ENCODE data around the gene PPM1H.

PPM1H gene

GRCh38 chr12:62659453-62660295 is 275.3 kb downstream of the PPM1H start:
- TF ChIP-seq TCF12 (IDR thresholded peaks at IDR 0.05; ENCODE audit: low read depth) (no peak), TEAD4 (IDR thresholded peaks at IDR 0.05) (no peak), EGR1 (IDR thresholded peaks at IDR 0.05) (no peak), CEBPB (IDR thresholded peaks at IDR 0.05) (no peak), YY1 (IDR thresholded peaks at IDR 0.05; ENCODE audit: low read depth) (no peak), ZBTB7A (IDR thresholded peaks at IDR 0.05; ENCODE audit: low read depth) (no peak)

GRCh38 chr12:62658910-62659309 is 276.0 kb downstream of the PPM1H start:
- TF ChIP-seq USF1 (IDR thresholded peaks at IDR 0.05) (no peak), RAD21 (IDR thresholded peaks at IDR 0.05; ENCODE audit: low read depth) (no peak)

- TF ChIP-seq RAD21 (IDR thresholded peaks at IDR 0.05; ENCODE audit: low read depth) (no peak), TCF12 (IDR thresholded peaks at IDR 0.05; ENCODE audit: low read depth) (no peak), CREB1 (IDR thresholded peaks at IDR 0.05; ENCODE audit: low read depth) (no peak), TAF1 (IDR thresholded peaks at IDR 0.05; ENCODE audit: low read depth) (no peak), MAX (IDR thresholded peaks at IDR 0.05) (no peak), CEBPB (IDR thresholded peaks at IDR 0.05) (no peak)
These were observed 277.7 kb downstream of the PPM1H start for GRCh38 chr12:62657363-62657632.

GRCh38 chr12:62656591-62657362 is 278.2 kb downstream of the PPM1H start:
- TF ChIP-seq FOXM1 (IDR thresholded peaks at IDR 0.05; ENCODE audit: borderline replicate concordance, low read depth) (no peak), CEBPB (IDR thresholded peaks at IDR 0.05) (no peak)

- no peak for TF ChIP-seq CEBPB (IDR thresholded peaks at IDR 0.05)
- no peak for TF ChIP-seq EP300 (IDR thresholded peaks at IDR 0.05; ENCODE audit: borderline replicate concordance)
- TF ChIP-seq RAD21 (IDR thresholded peaks at IDR 0.05; ENCODE audit: low read depth) = no peak
- no peak for TF ChIP-seq TEAD4 (IDR thresholded peaks at IDR 0.05)
These were observed 279.2 kb downstream of the PPM1H start for GRCh38 chr12:62655666-62656151.

- TF ChIP-seq EGR1 (IDR thresholded peaks at IDR 0.05) = no peak
- TF ChIP-seq TEAD4 (IDR thresholded peaks at IDR 0.05) = no peak
- no peak for TF ChIP-seq CREB1 (IDR thresholded peaks at IDR 0.05; ENCODE audit: low read depth)
- TF ChIP-seq RAD21 (IDR thresholded peaks at IDR 0.05; ENCODE audit: low read depth) = no peak
- TF ChIP-seq NFIC (IDR thresholded peaks at IDR 0.05) = no peak
- no peak for TF ChIP-seq ZBTB7A (IDR thresholded peaks at IDR 0.05; ENCODE audit: low read depth)
- no peak for TF ChIP-seq CEBPB (IDR thresholded peaks at IDR 0.05)
- TF ChIP-seq USF1 (IDR thresholded peaks at IDR 0.05) = no peak
- TF ChIP-seq FOXM1 (IDR thresholded peaks at IDR 0.05; ENCODE audit: borderline replicate concordance, low read depth) = no peak
- no peak for TF ChIP-seq EP300 (IDR thresholded peaks at IDR 0.05; ENCODE audit: borderline replicate concordance)
- TF ChIP-seq TCF12 (IDR thresholded peaks at IDR 0.05; ENCODE audit: low read depth) = no peak
- TF ChIP-seq REST (IDR thresholded peaks at IDR 0.05; ENCODE audit: low read depth) = no peak
- TF ChIP-seq MAX (IDR thresholded peaks at IDR 0.05) = no peak
- TF ChIP-seq TAF1 (IDR thresholded peaks at IDR 0.05; ENCODE audit: low read depth) = no peak
These were observed 280.4 kb downstream of the PPM1H start for GRCh38 chr12:62654326-62655241.

GRCh38 chr12:62653740-62654139 is 281.2 kb downstream of the PPM1H start:
- TF ChIP-seq USF1 (IDR thresholded peaks at IDR 0.05) (0 out of 2 replicates have a peak, but pooled peaks have one; percentile 9), ZBTB7A (IDR thresholded peaks at IDR 0.05; ENCODE audit: low read depth) (no peak), EGR1 (IDR thresholded peaks at IDR 0.05) (no peak), TAF1 (IDR thresholded peaks at IDR 0.05; ENCODE audit: low read depth) (no peak), FOXM1 (IDR thresholded peaks at IDR 0.05; ENCODE audit: borderline replicate concordance, low read depth) (no peak), EP300 (IDR thresholded peaks at IDR 0.05; ENCODE audit: borderline replicate concordance) (peak; percentile 48; the same call in 1 of the 2 replicates), YY1 (IDR thresholded peaks at IDR 0.05; ENCODE audit: low read depth) (no peak), TEAD4 (IDR thresholded peaks at IDR 0.05) (peak; percentile 59), NFIC (IDR thresholded peaks at IDR 0.05) (no peak), TCF12 (IDR thresholded peaks at IDR 0.05; ENCODE audit: low read depth) (peak; percentile 55; the same call in 1 of the 2 replicates), REST (IDR thresholded peaks at IDR 0.05; ENCODE audit: low read depth) (no peak), CREB1 (IDR thresholded peaks at IDR 0.05; ENCODE audit: low read depth) (no peak), MAX (IDR thresholded peaks at IDR 0.05) (no peak), CEBPB (IDR thresholded peaks at IDR 0.05) (no peak), RAD21 (IDR thresholded peaks at IDR 0.05; ENCODE audit: low read depth) (no peak)

Data from Ishikawa (cell line).